ENCODE measurements around the gene UFD1.

DNA sequence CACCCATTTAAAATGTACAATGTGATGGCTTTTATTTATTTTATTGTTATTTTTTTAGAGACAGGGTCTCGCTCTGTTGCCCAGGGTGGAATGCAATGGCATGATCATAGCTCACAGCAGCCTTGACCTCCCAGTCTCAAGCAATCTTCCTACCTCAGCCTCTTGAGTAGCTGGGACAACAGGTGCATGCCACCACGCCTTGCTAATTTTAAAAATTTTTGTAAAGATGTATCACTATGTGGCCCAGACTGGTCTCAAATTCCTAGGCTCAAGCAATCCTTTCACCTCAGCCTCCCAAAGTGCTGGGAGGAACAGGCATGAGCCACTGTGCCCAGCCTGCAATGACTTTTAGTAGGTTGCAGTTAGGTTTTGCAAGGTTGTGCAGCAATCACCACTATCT is 30.9 kb upstream of the UFD1 start:
- no peak for TF ChIP-seq POLR2AphosphoS5 (IDR thresholded peaks at IDR 0.05; ENCODE audit: low read depth, low read length)
- TF ChIP-seq TAF1 (IDR thresholded peaks at IDR 0.05; ENCODE audit: borderline replicate concordance, insufficient read depth, low read length) = no peak
